ENCODE data around the gene CRTC3. TPM values are rescaled to one million over a fixed set of nuclear protein-coding genes. Genes with fewer than 3 reads are reported as not detected.
"Not testable (repeated sequence)": the region's sequence is repeated elsewhere in the genome, so short reads cannot be mapped to it uniquely, and the experiment has no call there.

CRTC3 gene
- total RNA-seq, 1 donor from 2014 or later, result 49.0 TPM

- Histone ChIP-seq H3K4me3 (no peak overlapping the region), H3K27ac (no peak overlapping the region), H3K4me1 (no peaks in the 10 kb centered on the region), H3K36me3 (peaks cover 100% of the 10 kb centered on the region), H3K9me3 (no peaks in the 10 kb centered on the region), H3K27me3 (no peaks in the 10 kb centered on the region)
- ATAC-seq (peak; percentile 80), DNase-seq (no peak)
- no peak for TF ChIP-seq CTCF (IDR thresholded peaks at IDR 0.05)
- intact Hi-C loops (cut with DNase I), result loop anchor here (10.0 kb wide), 1 partner anchor 48 kb away; no protein-coding TSS in a partner anchor
These were observed 32.9 kb upstream of the CRTC3 start for GRCh38 chr15:90496791-90497190.

GRCh38 chr15:90497376-90497775 is 32.3 kb upstream of the CRTC3 start:
- DNase-seq (no peak), ATAC-seq (peak; percentile 20)
- H3K9me3 ChIP-seq, result no peaks in the 10 kb centered on the region
- H3K4me3 ChIP-seq, result no peak overlapping the region
- peaks cover 100% of the 10 kb centered on the region for H3K36me3 ChIP-seq
- intact Hi-C loops (cut with DNase I), result loop anchor here (10.0 kb wide), 1 partner anchor 47 kb away; no protein-coding TSS in a partner anchor
- no peak overlapping the region for H3K27ac ChIP-seq
- H3K27me3 ChIP-seq, result no peaks in the 10 kb centered on the region
- no peak for TF ChIP-seq CTCF (IDR thresholded peaks at IDR 0.05)
- no peaks in the 10 kb centered on the region for H3K4me1 ChIP-seq

- DNase-seq (peak; percentile 66), ATAC-seq (peak; percentile 88)
- no peak overlapping the region for H3K4me3 ChIP-seq
- TF ChIP-seq CTCF (IDR thresholded peaks at IDR 0.05), result no peak
- H3K4me1 ChIP-seq, result no peaks in the 10 kb centered on the region
- intact Hi-C loops (cut with DNase I), result loop anchor here (10.0 kb wide), 1 partner anchor 47 kb away; no protein-coding TSS in a partner anchor
- H3K27me3 ChIP-seq, result no peaks in the 10 kb centered on the region
- H3K9me3 ChIP-seq, result no peaks in the 10 kb centered on the region
- peaks cover 100% of the 10 kb centered on the region for H3K36me3 ChIP-seq
- no peak overlapping the region for H3K27ac ChIP-seq
These were observed 31.8 kb upstream of the CRTC3 start for GRCh38 chr15:90497912-90498311.

GRCh38 chr15:90500171-90500570 is 29.6 kb upstream of the CRTC3 start:
- peaks cover 82% of the 10 kb centered on the region for H3K36me3 ChIP-seq
- no peak for TF ChIP-seq CTCF (IDR thresholded peaks at IDR 0.05)

GRCh38 chr15:90501898-90502297 is 27.8 kb upstream of the CRTC3 start:
- no peak for DNase-seq
- Histone ChIP-seq H3K9me3 (no peaks in the 10 kb centered on the region), H3K4me3 (no peak overlapping the region), H3K4me1 (no peaks in the 10 kb centered on the region), H3K36me3 (peaks cover 66% of the 10 kb centered on the region), H3K27ac (no peak overlapping the region), H3K27me3 (no peaks in the 10 kb centered on the region)
- no peak for TF ChIP-seq CTCF (IDR thresholded peaks at IDR 0.05)
- intact Hi-C loops (cut with DNase I), result no loop called here
- ATAC-seq, result no peak

More at GRCh38 chr15:90500171-90500570, 29.6 kb upstream of the CRTC3 start:
- no peaks in the 10 kb centered on the region for H3K27me3 ChIP-seq
- no peak overlapping the region for H3K4me3 ChIP-seq
- no peak for DNase-seq
- intact Hi-C loops (cut with DNase I), result no loop called here
- H3K27ac ChIP-seq, result no peak overlapping the region
- no peaks in the 10 kb centered on the region for H3K9me3 ChIP-seq
- ATAC-seq, result no peak
- H3K4me1 ChIP-seq, result no peaks in the 10 kb centered on the region

GRCh38 chr15:90510781-90511180 is 18.9 kb upstream of the CRTC3 start:
- not testable (repeated sequence) for DNase-seq

GRCh38 chr15:90511211-90511618 is 18.5 kb upstream of the CRTC3 start:
- intact Hi-C loops (cut with DNase I); H3K4me3 ChIP-seq; ATAC-seq; DNase-seq; H3K4me1 ChIP-seq; H3K27ac ChIP-seq; H3K36me3 ChIP-seq; H3K9me3 ChIP-seq; H3K27me3 ChIP-seq: not testable (repeated sequence)

More at GRCh38 chr15:90510781-90511180, 18.9 kb upstream of the CRTC3 start:
- H3K4me1 ChIP-seq; ATAC-seq; H3K27me3 ChIP-seq; H3K27ac ChIP-seq; H3K36me3 ChIP-seq; H3K9me3 ChIP-seq; intact Hi-C loops (cut with DNase I); H3K4me3 ChIP-seq: not testable (repeated sequence)
